CD4-positive, alpha-beta T cell treated with Interleukin-1 beta for 1 hour (primary cell): ENCODE measurements around the gene VPS18.
A peak's percentile ranks its signal among the peaks of the same experiment; 100 is the strongest.
"Not testable (repeated sequence)": the region's sequence is repeated elsewhere in the genome, so short reads cannot be mapped to it uniquely, and the experiment has no call there.

Experiments used
- DNase-seq, 2 donors: peaks; one replicate each; pipeline ENCODE4 v3.0.0-alpha.2; 2020 to 2022

The VPS18 gene, protein sequence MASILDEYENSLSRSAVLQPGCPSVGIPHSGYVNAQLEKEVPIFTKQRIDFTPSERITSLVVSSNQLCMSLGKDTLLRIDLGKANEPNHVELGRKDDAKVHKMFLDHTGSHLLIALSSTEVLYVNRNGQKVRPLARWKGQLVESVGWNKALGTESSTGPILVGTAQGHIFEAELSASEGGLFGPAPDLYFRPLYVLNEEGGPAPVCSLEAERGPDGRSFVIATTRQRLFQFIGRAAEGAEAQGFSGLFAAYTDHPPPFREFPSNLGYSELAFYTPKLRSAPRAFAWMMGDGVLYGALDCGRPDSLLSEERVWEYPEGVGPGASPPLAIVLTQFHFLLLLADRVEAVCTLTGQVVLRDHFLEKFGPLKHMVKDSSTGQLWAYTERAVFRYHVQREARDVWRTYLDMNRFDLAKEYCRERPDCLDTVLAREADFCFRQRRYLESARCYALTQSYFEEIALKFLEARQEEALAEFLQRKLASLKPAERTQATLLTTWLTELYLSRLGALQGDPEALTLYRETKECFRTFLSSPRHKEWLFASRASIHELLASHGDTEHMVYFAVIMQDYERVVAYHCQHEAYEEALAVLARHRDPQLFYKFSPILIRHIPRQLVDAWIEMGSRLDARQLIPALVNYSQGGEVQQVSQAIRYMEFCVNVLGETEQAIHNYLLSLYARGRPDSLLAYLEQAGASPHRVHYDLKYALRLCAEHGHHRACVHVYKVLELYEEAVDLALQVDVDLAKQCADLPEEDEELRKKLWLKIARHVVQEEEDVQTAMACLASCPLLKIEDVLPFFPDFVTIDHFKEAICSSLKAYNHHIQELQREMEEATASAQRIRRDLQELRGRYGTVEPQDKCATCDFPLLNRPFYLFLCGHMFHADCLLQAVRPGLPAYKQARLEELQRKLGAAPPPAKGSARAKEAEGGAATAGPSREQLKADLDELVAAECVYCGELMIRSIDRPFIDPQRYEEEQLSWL

GRCh38 chr15:40893733-40894680 is at the start of gene VPS18:
Gene VPS18 (plus strand): TSS chr15:40894450. CDS start chr15:40894769, 319 bp downstream.
- peak; percentile 98 for DNase-seq

GRCh38 chr15:40844696-40845030 is 49.6 kb upstream of the VPS18 start:
- peak; percentile 19 to 28 for DNase-seq

- no peak for DNase-seq
These were observed 49.2 kb upstream of the VPS18 start for GRCh38 chr15:40845036-40845435.

- DNase-seq, result no peak
These were observed 48.6 kb upstream of the VPS18 start for GRCh38 chr15:40845511-40846284.

GRCh38 chr15:40846841-40847222 is 47.4 kb upstream of the VPS18 start:
- no peak for DNase-seq

- DNase-seq, result peak; percentile 14 to 65
These were observed 46.9 kb upstream of the VPS18 start for GRCh38 chr15:40847223-40847961.

GRCh38 chr15:40850576-40851112 is 43.6 kb upstream of the VPS18 start:
- DNase-seq, result no peak

DNA sequence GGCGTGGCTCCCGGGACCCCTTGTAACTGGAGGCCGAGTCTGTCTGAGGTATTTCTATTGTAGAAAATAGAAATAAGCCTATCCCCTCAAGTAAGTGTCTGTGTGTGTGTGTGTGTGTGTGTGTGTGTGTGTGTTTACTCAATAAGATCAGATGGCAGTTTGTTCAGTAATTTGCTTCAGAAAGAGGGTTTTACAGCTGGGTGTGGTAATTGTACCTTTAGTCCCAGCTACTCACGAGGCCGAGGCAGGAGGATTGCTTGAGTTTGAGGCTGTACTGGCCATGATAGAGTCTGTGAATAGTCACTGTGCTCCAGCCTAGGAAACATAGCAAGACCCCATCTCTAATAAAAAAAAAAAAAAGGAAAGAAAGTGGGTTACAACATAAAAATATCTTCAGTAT is 41.7 kb upstream of the VPS18 start:
- no peak for DNase-seq

GRCh38 chr15:40853241-40853890 is 40.9 kb upstream of the VPS18 start:
- no peak for DNase-seq

GRCh38 chr15:40854161-40854560 is 40.1 kb upstream of the VPS18 start:
- DNase-seq, result no peak

DNA sequence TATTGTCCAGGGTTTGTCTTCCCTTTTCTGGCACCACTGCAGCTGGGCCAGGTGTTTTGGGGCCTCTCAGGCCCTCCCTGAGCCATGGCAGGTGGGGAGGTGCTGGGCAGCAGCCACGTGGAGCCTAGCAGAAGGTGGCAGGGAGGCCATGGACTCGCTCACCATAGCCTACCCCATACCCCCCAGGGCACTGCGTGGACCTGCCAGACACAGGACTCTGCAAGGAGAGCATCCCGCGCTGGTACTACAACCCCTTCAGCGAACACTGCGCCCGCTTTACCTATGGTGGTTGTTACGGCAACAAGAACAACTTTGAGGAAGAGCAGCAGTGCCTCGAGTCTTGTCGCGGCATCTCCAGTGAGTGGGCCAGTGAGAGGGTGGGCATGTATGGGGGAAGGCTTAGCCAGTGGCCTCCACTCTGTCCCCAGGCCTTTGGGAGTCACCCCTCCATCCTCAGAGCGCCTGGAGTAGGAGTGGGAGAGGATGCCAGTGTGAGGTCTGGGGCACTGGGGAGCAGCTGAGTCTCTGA is 38.5 kb upstream of the VPS18 start:
- no peak for DNase-seq

DNA sequence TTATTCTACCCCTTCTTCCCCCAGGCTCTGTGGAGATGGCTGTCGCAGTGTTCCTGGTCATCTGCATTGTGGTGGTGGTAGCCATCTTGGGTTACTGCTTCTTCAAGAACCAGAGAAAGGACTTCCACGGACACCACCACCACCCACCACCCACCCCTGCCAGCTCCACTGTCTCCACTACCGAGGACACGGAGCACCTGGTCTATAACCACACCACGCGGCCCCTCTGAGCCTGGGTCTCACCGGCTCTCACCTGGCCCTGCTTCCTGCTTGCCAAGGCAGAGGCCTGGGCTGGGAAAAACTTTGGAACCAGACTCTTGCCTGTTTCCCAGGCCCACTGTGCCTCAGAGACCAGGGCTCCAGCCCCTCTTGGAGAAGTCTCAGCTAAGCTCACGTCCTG is 37.5 kb upstream of the VPS18 start:
- DNase-seq, result no peak

GRCh38 chr15:40857601-40858341 is 36.5 kb upstream of the VPS18 start:
- DNase-seq, result peak; percentile 76 to 83

- no peak for DNase-seq
These were observed 35.5 kb upstream of the VPS18 start for GRCh38 chr15:40858706-40859105.

GRCh38 chr15:40859206-40859851 is 34.9 kb upstream of the VPS18 start:
- peak; percentile 74 to 79 for DNase-seq

- not testable (repeated sequence) for DNase-seq
These were observed 33.1 kb upstream of the VPS18 start for GRCh38 chr15:40861147-40861546.

GRCh38 chr15:40863660-40864270 is 30.5 kb upstream of the VPS18 start:
- DNase-seq, result no peak

DNA sequence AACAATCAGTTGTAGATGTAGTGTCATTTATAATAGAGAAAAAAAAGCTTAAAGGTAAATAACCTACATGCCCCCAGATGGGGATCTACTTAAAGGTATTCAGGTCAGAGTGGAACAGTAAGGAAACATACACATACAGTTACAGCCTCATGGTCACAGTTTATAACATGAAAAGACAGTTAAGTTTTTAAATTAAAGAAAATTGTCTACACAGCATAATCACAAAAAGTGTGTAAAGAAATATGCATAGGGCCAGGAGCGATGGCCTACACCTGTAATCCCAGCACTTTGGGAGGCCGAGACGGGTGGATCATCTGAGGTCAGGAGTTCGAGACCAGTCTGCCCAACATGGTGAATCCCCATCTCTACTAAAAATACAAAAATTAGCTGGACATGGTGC is 27.1 kb upstream of the VPS18 start:
- no peak for DNase-seq
